Astrocyte (in vitro differentiated cells and primary cell): ENCODE data around the gene UBAC2. TPM values are rescaled to one million over a fixed set of nuclear protein-coding genes. Genes with fewer than 3 reads are reported as not detected.

Experiments used
- DNase-seq: peaks from one replicate; pipeline ENCODE4 v3.0.0-alpha.2; 2010; ENCODE audit warnings: low read depth
- FAIRE-seq: peaks from 2 replicates; lab custom pipeline; 2011; peaks lifted over from hg19 to GRCh38; lab: Jason Lieb, UNC
- H2AFZ ChIP-seq: 2 replicates; pipeline ENCODE4 v1.6.0; 2012; ENCODE audit warnings: low read depth, low read length, inconsistent platforms
- H3K27ac ChIP-seq: 2 replicates; pipeline ENCODE4 v1.5.1; 2011; ENCODE audit warnings: low read depth, low read length, inconsistent platforms
- H3K27me3 ChIP-seq: 2 replicates; pipeline ENCODE4 v1.6.0; 2011; ENCODE audit warnings: low read length, inconsistent platforms; ENCODE audit not compliant: insufficient read depth
- H3K36me3 ChIP-seq: 2 replicates; pipeline ENCODE4 v1.5.1; 2011; ENCODE audit warnings: low read length, inconsistent platforms; ENCODE audit not compliant: insufficient read depth
- H3K4me1 ChIP-seq: 2 replicates; pipeline ENCODE4 v1.5.1; 2011; ENCODE audit warnings: low read length, inconsistent platforms; ENCODE audit not compliant: insufficient read depth
- H3K4me2 ChIP-seq: 2 replicates; pipeline ENCODE4 v1.6.0; 2012; ENCODE audit warnings: low read length, inconsistent platforms
- H3K4me3 ChIP-seq: 2 replicates; pipeline ENCODE4 v1.5.1; 2011; ENCODE audit warnings: low read depth, mild to moderate bottlenecking, low read length, inconsistent platforms; ENCODE audit not compliant: insufficient read depth
- H3K79me2 ChIP-seq: 2 replicates; pipeline ENCODE4 v1.6.0; 2012; ENCODE audit warnings: mild to moderate bottlenecking, low read length, inconsistent platforms; ENCODE audit not compliant: insufficient read depth
- H3K9ac ChIP-seq: 2 replicates; pipeline ENCODE4 v1.6.0; 2012; ENCODE audit warnings: mild to moderate bottlenecking, low read length, inconsistent platforms
- H3K9me3 ChIP-seq: 2 replicates; pipeline ENCODE4 v1.5.1; 2012; ENCODE audit warnings: low read depth, mild to moderate bottlenecking, low read length, inconsistent platforms; ENCODE audit not compliant: insufficient read depth
- H4K20me1 ChIP-seq: 2 replicates; pipeline ENCODE4 v1.6.0; 2012; ENCODE audit warnings: low read length, inconsistent platforms; ENCODE audit not compliant: insufficient read depth
- H3K27ac Mint-ChIP-seq: one replicate; pipeline ENCODE4 v1.8.0; 2021; ENCODE audit warnings: mild to moderate bottlenecking, mixed read lengths; ENCODE audit not compliant: unreplicated experiment
- H3K27me3 Mint-ChIP-seq: one replicate; pipeline ENCODE4 v1.8.0; 2021; ENCODE audit warnings: low read depth, mixed read lengths; ENCODE audit not compliant: unreplicated experiment
- H3K36me3 Mint-ChIP-seq: one replicate; pipeline ENCODE4 v1.8.0; 2021; ENCODE audit warnings: low read depth, mixed read lengths; ENCODE audit not compliant: unreplicated experiment
- H3K4me1 Mint-ChIP-seq: one replicate; pipeline ENCODE4 v1.8.0; 2021; ENCODE audit warnings: low read depth, mixed read lengths; ENCODE audit not compliant: unreplicated experiment
- H3K4me3 Mint-ChIP-seq: one replicate; pipeline ENCODE4 v1.8.0; 2021; ENCODE audit warnings: mild to moderate bottlenecking, moderate library complexity, mixed read lengths; ENCODE audit not compliant: unreplicated experiment
- H3K9me3 Mint-ChIP-seq: one replicate; pipeline ENCODE4 v1.8.0; 2021; ENCODE audit warnings: mild to moderate bottlenecking, mixed read lengths; ENCODE audit not compliant: unreplicated experiment
- CTCF ChIP-seq: IDR thresholded peaks from 2 replicates; pipeline ENCODE4 v1.5.1; 2011; ENCODE audit warnings: low read depth, mild to moderate bottlenecking, inconsistent platforms, low read length, moderate library complexity; ENCODE audit not compliant: insufficient read depth
- EZH2 ChIP-seq: IDR thresholded peaks from 2 replicates; pipeline ENCODE4 v1.6.1; 2012; ENCODE audit warnings: mild to moderate bottlenecking, low read length, inconsistent platforms; ENCODE audit not compliant: insufficient read depth
- total RNA-seq: library from RNA; stranded (reverse); gene quantifications from 2 replicates; pipeline ENCODE4 v1.2.1, GENCODE V29; 2021

UBAC2 gene
- total RNA-seq, 1 donor from 2014 or later, result 61.0 TPM

GRCh38 chr13:99221567-99222239 lies 21.0 kb downstream of the UBAC2 start:
- Histone ChIP-seq H3K4me3 (no peak overlapping the region), H3K9me3 (no peaks in the 10 kb centered on the region), H3K9ac (no peak overlapping the region), H4K20me1 (peaks cover 59% of the 10 kb centered on the region), H3K79me2 (peaks cover 97% of the 10 kb centered on the region), H3K27ac (no peak overlapping the region), H3K4me2 (no peak overlapping the region), H2AFZ (no peak overlapping the region), H3K4me1 (peaks cover 10% of the 10 kb centered on the region), H3K27me3 (no peaks in the 10 kb centered on the region), H3K36me3 (no peaks in the 10 kb centered on the region)
- Mint-ChIP-seq H3K27ac (no peak overlapping the region), H3K27me3 (no peaks in the 10 kb centered on the region), H3K4me1 (peaks cover 22% of the 10 kb centered on the region), H3K9me3 (no peaks in the 10 kb centered on the region), H3K36me3 (peaks cover 6% of the 10 kb centered on the region), H3K4me3 (no peak overlapping the region)
- no peak for FAIRE-seq
- no peak for DNase-seq
- no peak for TF ChIP-seq CTCF
- no peak for TF ChIP-seq EZH2

- H3K9me3 ChIP-seq, result no peaks in the 10 kb centered on the region
- Mint-ChIP-seq H3K27me3 (no peaks in the 10 kb centered on the region), H3K9me3 (no peaks in the 10 kb centered on the region), H3K27ac (no peak overlapping the region), H3K4me3 (no peak overlapping the region), H3K4me1 (peaks cover 26% of the 10 kb centered on the region), H3K36me3 (peaks cover 6% of the 10 kb centered on the region)
- DNase-seq (no peak), FAIRE-seq (no peak)
- TF ChIP-seq CTCF (no peak), EZH2 (no peak)
- H4K20me1 ChIP-seq, result peaks cover 58% of the 10 kb centered on the region
- no peak overlapping the region for H3K27ac ChIP-seq
- no peak overlapping the region for H2AFZ ChIP-seq
- no peaks in the 10 kb centered on the region for H3K27me3 ChIP-seq
- no peak overlapping the region for H3K4me3 ChIP-seq
- peaks cover 10% of the 10 kb centered on the region for H3K4me1 ChIP-seq
- peaks cover 90% of the 10 kb centered on the region for H3K79me2 ChIP-seq
- H3K36me3 ChIP-seq, result no peaks in the 10 kb centered on the region
- H3K9ac ChIP-seq, result no peak overlapping the region
- H3K4me2 ChIP-seq, result no peak overlapping the region
Measured at GRCh38 chr13:99223587-99223986, 22.9 kb downstream of the UBAC2 start.

- H3K4me3 Mint-ChIP-seq, result no peak overlapping the region
- Histone ChIP-seq H3K4me3 (no peak overlapping the region), H3K4me1 (peaks cover 14% of the 10 kb centered on the region), H3K9ac (no peak overlapping the region), H3K4me2 (no peak overlapping the region), H4K20me1 (peaks cover 56% of the 10 kb centered on the region), H3K79me2 (peaks cover 86% of the 10 kb centered on the region), H3K36me3 (no peaks in the 10 kb centered on the region), H3K27me3 (no peaks in the 10 kb centered on the region), H3K9me3 (no peaks in the 10 kb centered on the region), H2AFZ (no peak overlapping the region), H3K27ac (no peak overlapping the region)
- H3K4me1 Mint-ChIP-seq, result peaks cover 26% of the 10 kb centered on the region
- TF ChIP-seq CTCF (no peak), EZH2 (no peak)
- DNase-seq (no peak), FAIRE-seq (no peak)
- no peak overlapping the region for H3K27ac Mint-ChIP-seq
- peaks cover 6% of the 10 kb centered on the region for H3K36me3 Mint-ChIP-seq
- no peaks in the 10 kb centered on the region for H3K27me3 Mint-ChIP-seq
- H3K9me3 Mint-ChIP-seq, result no peaks in the 10 kb centered on the region
Measured at GRCh38 chr13:99224021-99224420, 23.4 kb downstream of the UBAC2 start.
